ENCODE results near the gene TMEM38B. TPM values are rescaled to one million over a fixed set of nuclear protein-coding genes. Genes with fewer than 3 reads are reported as not detected.

TMEM38B gene, protein sequence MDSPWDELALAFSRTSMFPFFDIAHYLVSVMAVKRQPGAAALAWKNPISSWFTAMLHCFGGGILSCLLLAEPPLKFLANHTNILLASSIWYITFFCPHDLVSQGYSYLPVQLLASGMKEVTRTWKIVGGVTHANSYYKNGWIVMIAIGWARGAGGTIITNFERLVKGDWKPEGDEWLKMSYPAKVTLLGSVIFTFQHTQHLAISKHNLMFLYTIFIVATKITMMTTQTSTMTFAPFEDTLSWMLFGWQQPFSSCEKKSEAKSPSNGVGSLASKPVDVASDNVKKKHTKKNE
- 24.2 and 51.9 TPM in 2 replicates for total RNA-seq

DNA sequence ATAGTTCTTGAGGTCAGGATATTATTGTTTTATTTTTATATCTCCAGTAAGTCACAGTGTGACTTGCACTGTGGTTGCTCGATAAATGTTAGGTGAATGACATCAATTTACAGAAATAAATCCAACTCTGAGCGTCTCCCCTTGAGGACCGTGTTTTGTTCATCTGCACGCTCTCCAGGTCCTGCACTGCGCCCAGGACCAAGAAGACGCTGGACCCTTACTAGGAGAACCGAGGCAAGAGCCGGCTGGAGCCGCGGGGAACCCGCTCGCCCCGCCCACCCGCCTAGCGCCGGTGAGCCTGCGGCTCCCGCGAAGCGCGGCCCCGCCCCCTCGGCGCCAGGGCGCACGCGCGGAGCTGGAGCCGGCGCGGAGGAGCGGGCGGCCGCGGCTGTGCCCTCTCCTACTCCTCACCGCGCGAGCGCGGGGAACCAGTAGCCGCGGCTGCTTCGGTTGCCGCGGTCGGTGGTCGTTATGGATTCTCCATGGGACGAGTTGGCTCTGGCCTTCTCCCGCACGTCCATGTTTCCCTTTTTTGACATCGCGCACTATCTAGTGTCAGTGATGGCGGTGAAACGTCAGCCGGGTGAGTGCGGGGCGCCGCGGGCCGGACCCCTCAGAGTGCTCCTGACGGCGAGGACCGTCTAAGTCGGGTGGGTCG is at the start of gene TMEM38B:
Gene TMEM38B, plus strand, starts transcription at position 352 of the 658 bp plus-strand sequence. Its CDS starts 120 bp downstream, at position 472.

DNA sequence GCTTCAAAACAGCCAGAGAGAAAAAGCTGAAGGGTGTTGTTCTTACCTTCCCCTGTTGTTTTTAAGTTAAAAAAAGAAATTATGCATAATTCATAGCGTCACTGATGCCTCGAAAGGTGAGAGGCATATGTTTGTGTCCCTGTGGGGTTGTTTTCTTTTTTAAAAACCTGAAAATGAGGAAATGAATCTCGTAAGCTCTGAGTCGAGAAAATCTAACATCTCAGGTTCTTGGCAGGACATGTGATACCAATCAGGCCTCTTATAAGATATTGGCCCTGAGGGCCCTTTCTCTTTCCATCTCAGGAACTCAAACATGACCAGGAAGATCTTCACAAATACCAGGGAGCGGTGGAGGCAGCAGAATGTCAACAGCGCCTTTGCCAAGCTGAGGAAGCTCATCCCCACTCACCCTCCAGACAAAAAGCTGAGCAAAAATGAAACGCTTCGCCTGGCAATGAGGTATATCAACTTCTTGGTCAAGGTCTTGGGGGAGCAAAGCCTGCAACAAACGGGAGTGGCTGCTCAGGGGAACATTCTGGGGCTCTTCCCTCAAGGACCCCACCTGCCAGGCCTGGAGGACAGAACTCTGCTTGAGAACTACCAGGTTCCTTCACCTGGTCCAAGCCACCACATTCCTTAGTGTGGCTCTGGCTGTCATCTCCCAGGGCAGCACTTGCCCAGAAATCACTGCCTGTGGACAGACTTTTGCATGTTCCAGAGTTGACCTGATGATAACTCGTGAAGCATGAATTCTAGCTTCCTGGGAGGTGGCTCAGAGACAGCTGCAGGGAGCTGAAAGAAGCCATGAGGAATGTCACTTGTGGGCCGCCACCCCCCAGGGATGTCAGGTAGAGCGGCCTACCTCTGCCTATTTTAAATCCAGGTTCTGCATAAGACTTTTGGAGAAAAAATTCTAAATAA is 31.9 kb upstream of the TMEM38B start, which contains the start of gene TAL2:
Gene TAL2, plus strand, starts transcription at position 274 of the 921 bp plus-strand sequence. Its CDS starts 40 bp downstream, at position 314.

Other genes with a start within 250 kb of the TMEM38B start
- 3.4 and 3.6 TPM in 2 replicates for gene FSD1L, start 246.5 kb upstream of the TMEM38B start, total RNA-seq
- 23.2 and 23.7 TPM in 2 replicates for gene FKTN, start 136.4 kb upstream of the TMEM38B start, total RNA-seq
- gene TAL2, start 32.1 kb upstream of the TMEM38B start, total RNA-seq: not detected in 2 replicates